ENCODE data around the gene PIGB. TPM values are rescaled to one million over a fixed set of nuclear protein-coding genes. Genes with fewer than 3 reads are reported as not detected.

The PIGB gene
- 6.3 and 8.4 TPM in 2 replicates for total RNA-seq

DNA sequence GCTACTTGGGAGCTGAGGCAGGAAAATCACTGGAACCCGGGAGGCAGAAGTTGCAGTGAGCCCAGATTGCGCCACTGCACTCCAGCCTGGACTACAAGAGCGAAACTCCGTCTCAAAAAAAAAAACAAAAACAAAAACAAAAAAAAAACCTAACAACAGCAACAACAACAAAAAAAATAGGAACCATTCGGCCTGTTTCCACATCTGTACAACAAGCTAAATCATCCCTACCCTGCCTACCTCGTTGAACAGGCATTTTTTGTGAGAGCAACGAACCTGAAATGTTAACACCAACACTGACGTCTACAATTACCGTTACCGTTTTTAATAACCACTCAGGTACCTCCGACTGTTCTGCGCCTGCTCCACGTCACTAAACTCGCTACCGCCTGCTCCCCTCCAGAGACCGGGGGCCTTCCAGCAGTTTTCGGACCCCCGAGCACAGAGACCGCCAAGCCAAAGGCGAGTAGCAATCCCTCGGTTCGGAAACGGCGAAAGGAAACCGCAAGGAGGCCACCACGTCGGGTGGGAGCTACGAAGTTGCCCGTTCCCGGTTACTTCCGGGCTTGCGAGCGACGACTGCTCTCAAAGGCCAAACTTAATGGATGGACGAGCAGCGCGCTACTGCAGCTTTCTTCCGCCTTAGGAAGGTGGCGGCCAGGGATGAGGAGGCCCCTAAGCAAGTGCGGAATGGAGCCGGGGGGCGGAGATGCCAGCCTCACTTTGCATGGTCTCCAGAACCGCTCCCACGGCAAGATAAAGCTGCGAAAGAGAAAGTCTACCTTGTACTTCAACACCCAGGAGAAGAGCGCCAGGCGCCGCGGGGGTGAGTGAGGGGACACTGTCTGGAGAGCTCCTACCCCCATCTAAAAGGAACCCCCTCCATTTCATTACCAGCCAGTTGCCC lies at the start of gene PIGB, which contains the start of gene PIGBOS1:
TSS of gene PIGB (plus strand) at position 635 of the 907 bp plus-strand sequence. CDS start at position 664, 29 bp downstream.
TSS of gene PIGBOS1 (minus strand) at position 536 of the 907 bp plus-strand sequence. CDS start 1,331 bp downstream, outside the sequence.
- DNase-seq (ENCODE audit: low read depth) (peak; percentile 76), FAIRE-seq (no peak)
- peak within 1 kb of the TSS; percentile 80 for H3K4me3 ChIP-seq (ENCODE audit: low read depth, low read length)
- no peaks in the 10 kb centered on the region for H3K36me3 ChIP-seq (ENCODE audit: control insufficient read depth, insufficient read depth, low read length)
- TF ChIP-seq, protein P1, sequence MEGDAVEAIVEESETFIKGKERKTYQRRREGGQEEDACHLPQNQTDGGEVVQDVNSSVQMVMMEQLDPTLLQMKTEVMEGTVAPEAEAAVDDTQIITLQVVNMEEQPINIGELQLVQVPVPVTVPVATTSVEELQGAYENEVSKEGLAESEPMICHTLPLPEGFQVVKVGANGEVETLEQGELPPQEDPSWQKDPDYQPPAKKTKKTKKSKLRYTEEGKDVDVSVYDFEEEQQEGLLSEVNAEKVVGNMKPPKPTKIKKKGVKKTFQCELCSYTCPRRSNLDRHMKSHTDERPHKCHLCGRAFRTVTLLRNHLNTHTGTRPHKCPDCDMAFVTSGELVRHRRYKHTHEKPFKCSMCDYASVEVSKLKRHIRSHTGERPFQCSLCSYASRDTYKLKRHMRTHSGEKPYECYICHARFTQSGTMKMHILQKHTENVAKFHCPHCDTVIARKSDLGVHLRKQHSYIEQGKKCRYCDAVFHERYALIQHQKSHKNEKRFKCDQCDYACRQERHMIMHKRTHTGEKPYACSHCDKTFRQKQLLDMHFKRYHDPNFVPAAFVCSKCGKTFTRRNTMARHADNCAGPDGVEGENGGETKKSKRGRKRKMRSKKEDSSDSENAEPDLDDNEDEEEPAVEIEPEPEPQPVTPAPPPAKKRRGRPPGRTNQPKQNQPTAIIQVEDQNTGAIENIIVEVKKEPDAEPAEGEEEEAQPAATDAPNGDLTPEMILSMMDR (IDR thresholded peaks at IDR 0.05; ENCODE audit: insufficient read depth, low read length, severe bottlenecking): no peak
- H3K27me3 ChIP-seq (ENCODE audit: control insufficient read depth, insufficient read depth, low read length): no peaks in the 10 kb centered on the region

DNA sequence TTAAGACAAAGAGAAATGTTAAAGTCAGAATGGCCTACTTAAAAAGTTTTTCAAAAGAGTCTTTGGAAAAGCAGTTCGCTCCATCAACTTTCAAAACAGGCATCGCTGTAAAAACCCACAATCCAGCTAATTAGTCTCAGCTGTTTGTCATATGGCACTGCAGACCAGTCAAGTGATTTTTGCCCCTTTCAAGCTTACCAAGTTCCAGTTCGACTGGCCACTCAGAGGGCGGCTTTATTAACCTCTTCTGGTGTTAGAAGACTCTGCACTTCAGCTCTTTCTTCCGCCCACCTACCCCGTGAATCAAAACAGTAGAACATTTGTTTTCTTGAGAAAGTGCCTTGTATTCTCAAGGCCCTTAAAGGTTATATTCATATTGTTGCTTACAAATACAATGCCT lies 48.7 kb upstream of the PIGB start:
- peaks cover 1% of the 10 kb centered on the region for H3K36me3 ChIP-seq (ENCODE audit: control insufficient read depth, insufficient read depth, low read length)
- FAIRE-seq: no peak
- H3K27me3 ChIP-seq (ENCODE audit: control insufficient read depth, insufficient read depth, low read length): no peaks in the 10 kb centered on the region
- TF ChIP-seq, protein P1 (IDR thresholded peaks at IDR 0.05; ENCODE audit: insufficient read depth, low read length, severe bottlenecking): no peak
- H3K4me3 ChIP-seq (ENCODE audit: low read depth, low read length): no peak overlapping the region
- DNase-seq (ENCODE audit: low read depth): no peak

DNA sequence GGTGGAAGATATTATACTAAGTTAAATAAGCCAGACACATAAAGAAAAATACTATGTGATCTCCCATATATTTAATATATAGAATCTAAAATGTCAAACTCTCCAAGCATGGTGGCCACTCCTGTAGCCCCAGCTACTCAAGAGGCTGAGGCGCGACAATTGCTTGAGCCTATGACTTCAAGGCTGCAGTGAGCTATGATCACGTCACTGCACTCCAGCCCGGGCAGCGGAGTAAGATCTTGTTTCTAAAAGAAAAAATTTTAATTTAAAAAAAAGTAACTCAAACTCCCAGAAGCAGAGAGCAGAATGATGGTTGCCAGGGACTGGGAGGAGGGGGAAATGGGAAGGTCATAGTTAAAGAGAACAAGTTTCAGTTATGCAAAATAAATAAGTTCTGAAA lies 42.7 kb upstream of the PIGB start:
- no peaks in the 10 kb centered on the region for H3K27me3 ChIP-seq (ENCODE audit: control insufficient read depth, insufficient read depth, low read length)
- TF ChIP-seq, protein P1 (IDR thresholded peaks at IDR 0.05; ENCODE audit: insufficient read depth, low read length, severe bottlenecking): no peak
- no peak for DNase-seq (ENCODE audit: low read depth)
- no peak for FAIRE-seq
- H3K36me3 ChIP-seq (ENCODE audit: control insufficient read depth, insufficient read depth, low read length): no peaks in the 10 kb centered on the region
- no peak overlapping the region for H3K4me3 ChIP-seq (ENCODE audit: low read depth, low read length)

DNA sequence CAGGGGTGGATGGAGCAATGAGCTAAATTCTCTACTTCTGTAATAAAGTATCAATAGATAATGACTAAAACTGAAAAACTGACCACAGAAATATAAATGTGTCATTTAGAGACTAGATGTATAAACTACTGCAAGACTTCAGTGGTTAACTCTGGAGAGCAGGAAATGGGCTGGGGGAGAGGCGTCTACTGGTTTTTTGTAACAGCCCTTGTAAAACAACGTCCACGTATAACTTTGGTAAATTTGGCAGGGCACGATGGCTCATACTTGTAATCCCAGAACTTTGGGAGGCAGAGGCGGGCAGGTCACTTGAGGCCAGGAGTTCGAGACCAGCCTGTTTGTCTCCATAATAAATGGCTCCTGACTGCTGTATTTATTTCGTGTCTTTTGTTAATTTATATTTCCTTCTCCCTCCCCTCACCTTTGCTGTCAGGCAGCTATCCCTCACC lies 41.9 kb upstream of the PIGB start:
- TF ChIP-seq, protein P1 (IDR thresholded peaks at IDR 0.05; ENCODE audit: insufficient read depth, low read length, severe bottlenecking): no peak
- Histone ChIP-seq H3K36me3 (ENCODE audit: control insufficient read depth, insufficient read depth, low read length) (no peaks in the 10 kb centered on the region), H3K27me3 (ENCODE audit: control insufficient read depth, insufficient read depth, low read length) (no peaks in the 10 kb centered on the region), H3K4me3 (ENCODE audit: low read depth, low read length) (no peak overlapping the region)
- no peak for FAIRE-seq
- DNase-seq (ENCODE audit: low read depth): no peak

DNA sequence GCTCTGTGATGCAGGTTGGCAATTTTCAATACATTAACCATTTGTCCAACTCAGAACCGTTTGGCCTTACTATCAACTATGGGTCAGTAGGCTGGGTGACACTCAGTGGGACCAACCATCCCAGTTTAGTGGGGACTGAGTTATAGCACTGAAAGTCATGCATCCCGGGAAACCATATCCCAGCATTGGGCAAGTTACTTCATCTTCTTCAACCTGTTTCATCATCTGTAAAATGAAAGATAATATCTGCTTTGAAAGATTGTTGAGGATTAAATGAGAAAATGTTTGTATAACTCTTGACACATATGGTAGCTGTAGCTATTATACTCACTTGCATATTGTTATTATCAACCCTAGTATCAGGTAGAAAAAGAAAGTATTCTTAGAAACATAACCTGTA lies 41.3 kb upstream of the PIGB start:
- TF ChIP-seq, protein P1 (IDR thresholded peaks at IDR 0.05; ENCODE audit: insufficient read depth, low read length, severe bottlenecking): no peak
- no peaks in the 10 kb centered on the region for H3K27me3 ChIP-seq (ENCODE audit: control insufficient read depth, insufficient read depth, low read length)
- DNase-seq (ENCODE audit: low read depth) (no peak), FAIRE-seq (no peak)
- no peaks in the 10 kb centered on the region for H3K36me3 ChIP-seq (ENCODE audit: control insufficient read depth, insufficient read depth, low read length)
- H3K4me3 ChIP-seq (ENCODE audit: low read depth, low read length): no peak overlapping the region
